Right lobe of liver (tissue), 4 donors: Measurements from ENCODE around the gene MTA2.

ENCODE experiments used
- POLR2A ChIP-seq: fragments of 450-650 bp; IDR thresholded peaks from one replicate; pipeline ENCODE4 v1.6.1; 2017; ENCODE audit warnings: antibody characterized with exemption, mild to moderate bottlenecking
- TF ChIP-seq, protein P1 (sequence below), 4 donors: fragments of 200-600 bp in 3 of 4; fragments of 450-650 bp in 1 of 4; IDR thresholded peaks; one replicate each; pipeline versions ENCODE4 v1.5.1 to v1.8.0; 2016 to 2022; ENCODE audit warnings: antibody characterized with exemption in 4 of 4, mild to moderate bottlenecking in 2 of 4
- donor health status: DM: no; HTN: no; CAD: no.
- donor health status: DM: no; HTN: no; CAD: no.
- donor health status: DM: no; HTN: yes; CAD: no.

DNA sequence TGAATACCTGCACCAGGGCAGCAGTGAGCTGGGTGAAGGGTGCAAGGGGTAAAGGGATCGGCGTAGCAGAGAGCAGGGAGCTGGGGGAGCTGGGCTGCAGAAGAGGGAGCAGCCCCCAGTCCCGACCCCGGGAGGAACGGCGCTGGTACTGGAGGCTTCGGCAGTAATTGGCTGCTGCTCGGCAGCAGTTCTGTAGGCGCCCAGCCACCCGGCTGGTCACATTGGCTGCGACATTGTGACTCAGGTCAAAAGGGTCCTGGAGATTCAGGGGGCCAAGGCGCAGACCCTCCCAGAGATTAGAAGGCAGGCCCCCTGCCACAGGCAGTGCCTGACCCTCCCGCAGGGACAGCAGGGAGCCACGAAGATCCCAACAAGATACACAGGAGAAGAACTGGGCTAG is 25.8 kb downstream of the MTA2 start:
- TF ChIP-seq, protein P1, sequence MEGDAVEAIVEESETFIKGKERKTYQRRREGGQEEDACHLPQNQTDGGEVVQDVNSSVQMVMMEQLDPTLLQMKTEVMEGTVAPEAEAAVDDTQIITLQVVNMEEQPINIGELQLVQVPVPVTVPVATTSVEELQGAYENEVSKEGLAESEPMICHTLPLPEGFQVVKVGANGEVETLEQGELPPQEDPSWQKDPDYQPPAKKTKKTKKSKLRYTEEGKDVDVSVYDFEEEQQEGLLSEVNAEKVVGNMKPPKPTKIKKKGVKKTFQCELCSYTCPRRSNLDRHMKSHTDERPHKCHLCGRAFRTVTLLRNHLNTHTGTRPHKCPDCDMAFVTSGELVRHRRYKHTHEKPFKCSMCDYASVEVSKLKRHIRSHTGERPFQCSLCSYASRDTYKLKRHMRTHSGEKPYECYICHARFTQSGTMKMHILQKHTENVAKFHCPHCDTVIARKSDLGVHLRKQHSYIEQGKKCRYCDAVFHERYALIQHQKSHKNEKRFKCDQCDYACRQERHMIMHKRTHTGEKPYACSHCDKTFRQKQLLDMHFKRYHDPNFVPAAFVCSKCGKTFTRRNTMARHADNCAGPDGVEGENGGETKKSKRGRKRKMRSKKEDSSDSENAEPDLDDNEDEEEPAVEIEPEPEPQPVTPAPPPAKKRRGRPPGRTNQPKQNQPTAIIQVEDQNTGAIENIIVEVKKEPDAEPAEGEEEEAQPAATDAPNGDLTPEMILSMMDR (IDR thresholded peaks at IDR 0.05) = no peak
- no peak for TF ChIP-seq POLR2A
